Nephron progenitor cell (in vitro differentiated cells): ENCODE data around the gene CDH22.
A peak's percentile ranks its signal among the peaks of the same experiment; 100 is the strongest.

ENCODE experiments used
- DNase-seq: peaks from one replicate; pipeline ENCODE4 v3.0.0; 2021
- H3K27ac Mint-ChIP-seq: 2 replicates; pipeline ENCODE4 v1.8.0; 2021; ENCODE audit warnings: mild to moderate bottlenecking, moderate library complexity, mixed read lengths
- H3K27me3 Mint-ChIP-seq: 2 replicates; pipeline ENCODE4 v1.8.0; 2021; ENCODE audit warnings: mild to moderate bottlenecking, low read depth, mixed read lengths; ENCODE audit not compliant: poor library complexity
- H3K36me3 Mint-ChIP-seq: 2 replicates; pipeline ENCODE4 v1.8.0; 2021; ENCODE audit warnings: low read depth, mixed read lengths
- H3K4me1 Mint-ChIP-seq: 2 replicates; pipeline ENCODE4 v1.8.0; 2021; ENCODE audit warnings: mixed read lengths
- H3K4me3 Mint-ChIP-seq: 2 replicates; pipeline ENCODE4 v1.8.0; 2021; ENCODE audit warnings: mild to moderate bottlenecking, moderate library complexity, mixed read lengths
- H3K9me3 Mint-ChIP-seq: 2 replicates; pipeline ENCODE4 v1.8.0; 2021; ENCODE audit warnings: mild to moderate bottlenecking, moderate library complexity, mixed read lengths
- CTCF ChIP-seq: fragments of 200-600 bp; sonication (generic); IDR thresholded peaks from 2 replicates; pipeline ENCODE4 v1.5.0; 2021; ENCODE audit warnings: antibody characterized with exemption

CDH22 gene

GRCh38 chr20:46217583-46217982, 90.7 kb downstream of the CDH22 start:
- Mint-ChIP-seq H3K9me3 (no peaks in the 10 kb centered on the region), H3K36me3 (no peaks in the 10 kb centered on the region), H3K4me1 (peaks cover 39% of the 10 kb centered on the region), H3K4me3 (no peak overlapping the region), H3K27ac (no peak overlapping the region), H3K27me3 (peaks cover 17% of the 10 kb centered on the region)
- no peak for TF ChIP-seq CTCF
- no peak for DNase-seq

- Mint-ChIP-seq H3K36me3 (no peaks in the 10 kb centered on the region), H3K9me3 (no peaks in the 10 kb centered on the region), H3K4me3 (no peak overlapping the region), H3K27me3 (peaks cover 18% of the 10 kb centered on the region), H3K4me1 (peaks cover 43% of the 10 kb centered on the region), H3K27ac (no peak overlapping the region)
- DNase-seq = no peak
- no peak for TF ChIP-seq CTCF
Measured at GRCh38 chr20:46216770-46217464, 91.4 kb downstream of the CDH22 start.

GRCh38 chr20:46215913-46216707, 92.2 kb downstream of the CDH22 start:
- TF ChIP-seq CTCF = no peak
- Mint-ChIP-seq H3K27ac (no peak overlapping the region), H3K4me3 (no peak overlapping the region), H3K4me1 (peaks cover 37% of the 10 kb centered on the region), H3K27me3 (peaks cover 18% of the 10 kb centered on the region), H3K36me3 (no peaks in the 10 kb centered on the region), H3K9me3 (no peaks in the 10 kb centered on the region)
- peak; percentile 33 for DNase-seq

- Mint-ChIP-seq H3K9me3 (no peaks in the 10 kb centered on the region), H3K27ac (no peak overlapping the region), H3K4me3 (no peak overlapping the region), H3K36me3 (no peaks in the 10 kb centered on the region), H3K27me3 (peaks cover 14% of the 10 kb centered on the region), H3K4me1 (peaks cover 26% of the 10 kb centered on the region)
- no peak for DNase-seq
- TF ChIP-seq CTCF = no peak
Measured at GRCh38 chr20:46214824-46215488, 93.3 kb downstream of the CDH22 start.

- DNase-seq = no peak
- Mint-ChIP-seq H3K4me3 (no peak overlapping the region), H3K27ac (no peak overlapping the region), H3K36me3 (no peaks in the 10 kb centered on the region), H3K27me3 (peaks cover 12% of the 10 kb centered on the region), H3K9me3 (no peaks in the 10 kb centered on the region), H3K4me1 (peaks cover 26% of the 10 kb centered on the region)
- TF ChIP-seq CTCF = no peak
Measured at GRCh38 chr20:46213946-46214823, 94.1 kb downstream of the CDH22 start.
